HepG2 (cell line): ENCODE data around the gene ISY1. TPM values are rescaled to one million over a fixed set of nuclear protein-coding genes. Genes with fewer than 3 reads are reported as not detected.

Experiments
- EED ChIP-seq: sonication (generic); formaldehyde crosslinking; IDR thresholded peaks from 2 replicates; pipeline ENCODE4 v1.5.0; 2020; ENCODE audit warnings: mild to moderate bottlenecking, missing genetic modification reagents
- FIP1L1 ChIP-seq: fragments of 200-400 bp; formaldehyde crosslinking; IDR thresholded peaks from 2 replicates; pipeline ENCODE4 v1.6.1; 2018; ENCODE audit warnings: low read depth, mild to moderate bottlenecking, low read length, moderate library complexity, borderline replicate concordance; ENCODE audit not compliant: insufficient read depth
- JUN ChIP-seq: sonication (generic); formaldehyde crosslinking; IDR thresholded peaks from 2 replicates; pipeline ENCODE4 v1.4.0; 2020; ENCODE audit warnings: mild to moderate bottlenecking, missing genetic modification reagents
- LCORL ChIP-seq, 2 experiments: fragments of 450-650 bp in 1 of 2; sonication (generic) in 1 of 2; formaldehyde crosslinking in 1 of 2; IDR thresholded peaks; 2 replicates each; pipeline versions ENCODE4 v1.5.0 to v1.6.1; 2017 to 2020; ENCODE audit warnings: antibody characterized with exemption in 1 of 2, missing genetic modification reagents in 1 of 2
- PAF1 ChIP-seq: IDR thresholded peaks from 2 replicates; pipeline ENCODE4 v1.6.1; 2016; ENCODE audit warnings: missing genetic modification reagents, missing compliant biosample characterization
- RAD51 ChIP-seq: fragments of 450-650 bp; IDR thresholded peaks from 2 replicates; pipeline ENCODE4 v1.6.1; 2016; ENCODE audit warnings: borderline replicate concordance
- RFX3 ChIP-seq: IDR thresholded peaks from 2 replicates; pipeline ENCODE4 v1.6.1; 2016; ENCODE audit warnings: missing biosample characterization, missing genetic modification reagents
- SNAPC4 ChIP-seq: sonication (generic); formaldehyde crosslinking; IDR thresholded peaks from 2 replicates; pipeline ENCODE4 v1.4.0; 2020; ENCODE audit warnings: mild to moderate bottlenecking, missing genetic modification reagents
- SRSF9 ChIP-seq: fragments of 200-400 bp; formaldehyde crosslinking; IDR thresholded peaks from 2 replicates; pipeline ENCODE4 v1.6.1; 2018; ENCODE audit warnings: borderline replicate concordance, mild to moderate bottlenecking, low read depth, low read length; ENCODE audit not compliant: insufficient read depth, poor library complexity, severe bottlenecking
- ZBTB37 ChIP-seq: sonication (generic); formaldehyde crosslinking; IDR thresholded peaks from 2 replicates; pipeline ENCODE4 v1.4.0; 2020; ENCODE audit warnings: mild to moderate bottlenecking, missing genetic modification reagents
- ZNF230 ChIP-seq: sonication (generic); formaldehyde crosslinking; IDR thresholded peaks from 2 replicates; pipeline ENCODE4 v1.4.0; 2020; ENCODE audit warnings: mild to moderate bottlenecking, missing genetic modification reagents
- ZNF580 ChIP-seq: IDR thresholded peaks from 2 replicates; pipeline ENCODE4 v1.6.1; 2016; ENCODE audit warnings: low read depth, borderline replicate concordance
- ZNF597 ChIP-seq: sonication (generic); formaldehyde crosslinking; IDR thresholded peaks from 2 replicates; pipeline ENCODE4 v1.5.0; 2020; ENCODE audit warnings: missing genetic modification reagents
- ZNF781 ChIP-seq: sonication (generic); formaldehyde crosslinking; IDR thresholded peaks from 2 replicates; pipeline ENCODE4 v1.5.1; 2020; ENCODE audit warnings: borderline replicate concordance, mild to moderate bottlenecking, missing genetic modification reagents; ENCODE audit errors: not compliant biosample characterization
- ZXDC ChIP-seq: sonication (generic); formaldehyde crosslinking; IDR thresholded peaks from 2 replicates; pipeline ENCODE4 v1.5.0; 2020; ENCODE audit warnings: mild to moderate bottlenecking, missing genetic modification reagents
- polyA plus RNA-seq, 8 experiments: library from polyadenylated mRNA; depleted of rRNA in 3 of 8; stranded (reverse) in 7 of 8; unstranded in 1 of 8; fragments of >200 nt; fragmentation: Illumina TruSeq in 4 of 8; extraction: Trizol in 4 of 8; gene quantifications; 2 replicates each; pipeline versions ENCODE4 v1.2.1 to v1.2.3, GENCODE V29; 2011 to 2016; ENCODE audit warnings: low read depth in 4 of 8, missing spikeins in 1 of 8, mixed read lengths in 1 of 8; ENCODE audit not compliant: insufficient read depth in 1 of 8
- total RNA-seq, 5 experiments: library from RNA; depleted of rRNA; stranded (reverse); fragments of >200 nt; fragmentation: Illumina TruSeq; extraction: Trizol; gene quantifications; 2 replicates each; pipeline ENCODE4 v1.2.3, GENCODE V29; 2016; ENCODE audit warnings: low read depth in 1 of 5

The ISY1 gene
- total and polyA plus RNA-seq, 2 of the 13 experiments (the other 11 are each of a cell fraction or from before 2014, with no cell fraction given) = 21.0 to 39.1 TPM

GRCh38 chr3:129119365-129120100 is 41.3 kb downstream of the ISY1 start (continued):
- no peak for TF ChIP-seq ZBTB37 (CRISPR knock-in tag)
- no peak for TF ChIP-seq RAD51
- TF ChIP-seq ZNF781 = no peak
- peak; percentile 42; the same call in 1 of the 2 replicates for TF ChIP-seq LCORL (IDR thresholded peaks at IDR 0.05)
- TF ChIP-seq LCORL (CRISPR knock-in tag; IDR thresholded peaks at IDR 0.05) = peak; percentile 84
- TF ChIP-seq ZNF580 (CRISPR knock-in tag) = peak; percentile 93
- TF ChIP-seq ZNF597 (CRISPR knock-in tag) = no peak
- TF ChIP-seq EED (CRISPR knock-in tag) = 0 out of 2 replicates have a peak, but pooled peaks have one; percentile 73
- no peak for TF ChIP-seq RFX3 (CRISPR knock-in tag)
- no peak for TF ChIP-seq SRSF9
- TF ChIP-seq FIP1L1 = no peak
- no peak for TF ChIP-seq ZNF230
- TF ChIP-seq ZXDC = no peak
- no peak for TF ChIP-seq PAF1
- TF ChIP-seq SNAPC4 (CRISPR knock-in tag) = no peak
- TF ChIP-seq JUN (CRISPR knock-in tag) = no peak
